Thymus (tissue), 11 donors: ENCODE data around the gene LRR1. TPM values are rescaled to one million over a fixed set of nuclear protein-coding genes. Genes with fewer than 3 reads are reported as not detected.

ENCODE experiments used
- DNase-seq, 9 donors: peaks; one replicate each; pipeline ENCODE4 v3.0.0-alpha.2; 2013; ENCODE audit warnings: low spot score in 9 of 9, low read depth in 6 of 9, missing footprints in 1 of 9
- H3K27ac ChIP-seq, 2 donors: one replicate each; pipeline ENCODE4 v1.5.1; 2013; ENCODE audit warnings: control low read depth in 1 of 2, low read depth in 1 of 2, low read length in 1 of 2, mild to moderate bottlenecking in 1 of 2, moderate library complexity in 1 of 2
- H3K27me3 ChIP-seq, 2 donors: one replicate each; pipeline ENCODE4 v1.5.1; 2013; ENCODE audit warnings: low read length in 1 of 2; ENCODE audit not compliant: control insufficient read depth in 2 of 2, insufficient read depth in 1 of 2
- H3K36me3 ChIP-seq, 2 donors: one replicate each; pipeline ENCODE4 v1.5.1; 2013; ENCODE audit warnings: low read length in 1 of 2, mild to moderate bottlenecking in 1 of 2, moderate library complexity in 1 of 2; ENCODE audit not compliant: control insufficient read depth in 2 of 2, insufficient read depth in 2 of 2
- H3K4me1 ChIP-seq, 2 donors: one replicate each; pipeline ENCODE4 v1.5.1; 2013; ENCODE audit warnings: low read length in 2 of 2; ENCODE audit not compliant: control insufficient read depth in 2 of 2, insufficient read depth in 2 of 2
- H3K4me3 ChIP-seq, 2 donors: one replicate each; pipeline ENCODE4 v1.5.1; 2013; ENCODE audit warnings: low read length in 2 of 2, control low read depth in 1 of 2, mild to moderate bottlenecking in 1 of 2
- H3K9me3 ChIP-seq, 2 donors: one replicate each; pipeline ENCODE4 v1.5.1; 2013; ENCODE audit warnings: low read length in 1 of 2, mild to moderate bottlenecking in 1 of 2; ENCODE audit not compliant: control insufficient read depth in 2 of 2, insufficient read depth in 1 of 2
- WGBS: extraction: QIAGEN DNeasy Blood & Tissue Kit; methylation state at CpG from one replicate; pipeline ENCODE4 v1.1.7; 2013; 5-methylcytosine and 5-hydroxymethylcytosine counted together
- polyA plus RNA-seq: library from polyadenylated mRNA; stranded (reverse); fragments of 200-250 nt; gene quantifications from one replicate; pipeline ENCODE4 v1.2.3, GENCODE V29; 2013
- total RNA-seq: library from RNA; stranded (reverse); fragments of 120-200 nt; gene quantifications from one replicate; pipeline ENCODE4 v1.2.4, GENCODE V29; 2013
- donor health status: healthy.

The LRR1 gene
- total and polyA plus RNA-seq, 2 donors: 17.0 to 46.1 TPM

DNA sequence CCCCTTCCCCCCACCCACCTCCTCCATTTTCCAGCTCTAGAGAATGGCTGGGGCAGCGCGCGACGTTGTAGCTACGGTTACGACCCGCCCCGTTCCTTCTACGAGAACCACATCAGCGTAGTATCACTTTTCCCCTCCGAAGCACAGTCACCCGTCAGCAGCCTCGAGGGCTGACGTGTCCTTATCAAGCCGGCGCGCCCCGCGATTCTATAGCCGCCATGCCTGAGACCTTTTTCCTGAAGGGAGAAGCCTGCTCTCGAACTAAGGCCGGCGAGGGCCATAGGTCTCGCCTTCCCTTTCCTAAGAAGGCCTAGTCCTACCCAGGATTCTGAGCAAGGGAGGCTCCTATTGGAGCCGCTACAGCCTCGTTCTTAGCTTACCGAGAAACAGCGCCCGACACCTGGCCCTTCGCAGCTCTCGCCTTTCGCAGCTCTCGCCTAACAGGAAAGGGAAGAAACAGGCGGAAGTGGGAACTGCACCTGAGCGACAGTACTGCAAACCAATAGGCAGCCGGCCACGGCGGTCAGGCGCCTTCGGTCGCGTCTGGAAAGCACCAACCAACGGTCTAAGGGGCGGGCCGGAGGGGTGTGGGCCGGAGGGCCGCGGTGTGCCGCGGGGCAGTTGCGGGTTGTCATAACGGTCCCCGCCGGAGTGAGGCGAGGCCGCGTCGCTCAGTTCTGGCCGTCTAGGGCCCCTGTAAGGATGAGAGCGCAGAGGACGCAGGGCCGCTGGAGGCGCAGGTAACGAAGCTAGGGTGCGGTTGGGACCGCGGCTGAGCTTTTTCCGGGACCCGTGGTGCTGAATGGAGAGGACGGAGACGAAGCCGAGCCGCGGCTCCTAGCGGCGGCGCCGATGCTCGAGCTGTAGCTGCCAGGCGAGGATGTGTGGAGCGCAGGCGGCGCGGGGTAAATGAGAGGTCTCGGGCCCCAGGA is 21.7 kb downstream of the LRR1 start, which contains the start of the genes MGAT2 and RPL36AL:
Gene MGAT2 (plus strand): TSS at position 618 of the 932 bp plus-strand sequence. CDS start 470 bp downstream, outside the sequence.
Gene RPL36AL (minus strand): TSS at position 445 of the 932 bp plus-strand sequence. CDS start 1,522 bp downstream, outside the sequence.
- DNase-seq: peak; percentile 92 to 98 (median 95)

GRCh38 chr14:49621114-49621881 is 22.6 kb downstream of the LRR1 start:
- Histone ChIP-seq H3K27me3 (no peaks in the 10 kb centered on the region), H3K4me1 (peaks cover 16 to 22% of the 10 kb centered on the region in 2 donors), H3K4me3 (peak overlapping the region; percentile 74 to 96), H3K27ac (peak overlapping the region; percentile 98 to 100), H3K9me3 (no peaks in the 10 kb centered on the region), H3K36me3 (peaks cover 22 to 23% of the 10 kb centered on the region in 2 donors)
- 5% methylated on average over 65 of the region's 65 CpGs for WGBS
- peak in 2 of 9 donors; percentile 40 to 43 for DNase-seq

More for the DNA sequence above, 21.7 kb downstream of the LRR1 start, which contains the start of the genes MGAT2 and RPL36AL:
- peaks cover 23 to 29% of the 10 kb centered on the region in 2 donors for H3K36me3 ChIP-seq
- WGBS: under 1% methylated on average over 85 of the region's 85 CpGs
- peak within 1 kb of the TSS; percentile 98 to 100 for H3K27ac ChIP-seq
- H3K4me3 ChIP-seq: peak within 1 kb of the TSS; percentile 74 to 96
- peaks cover 16 to 22% of the 10 kb centered on the region in 2 donors for H3K4me1 ChIP-seq
- H3K9me3 ChIP-seq: no peaks in the 10 kb centered on the region
- H3K27me3 ChIP-seq: no peaks in the 10 kb centered on the region

DNA sequence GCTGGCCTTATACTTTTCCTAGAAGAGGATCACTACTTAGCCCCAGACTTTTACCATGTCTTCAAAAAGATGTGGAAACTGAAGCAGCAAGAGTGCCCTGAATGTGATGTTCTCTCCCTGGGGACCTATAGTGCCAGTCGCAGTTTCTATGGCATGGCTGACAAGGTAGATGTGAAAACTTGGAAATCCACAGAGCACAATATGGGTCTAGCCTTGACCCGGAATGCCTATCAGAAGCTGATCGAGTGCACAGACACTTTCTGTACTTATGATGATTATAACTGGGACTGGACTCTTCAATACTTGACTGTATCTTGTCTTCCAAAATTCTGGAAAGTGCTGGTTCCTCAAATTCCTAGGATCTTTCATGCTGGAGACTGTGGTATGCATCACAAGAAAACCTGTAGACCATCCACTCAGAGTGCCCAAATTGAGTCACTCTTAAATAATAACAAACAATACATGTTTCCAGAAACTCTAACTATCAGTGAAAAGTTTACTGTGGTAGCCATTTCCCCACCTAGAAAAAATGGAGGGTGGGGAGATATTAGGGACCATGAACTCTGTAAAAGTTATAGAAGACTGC is 23.4 kb downstream of the LRR1 start:
- Histone ChIP-seq H3K4me3 (peak overlapping the region; percentile 74 to 96), H3K4me1 (peaks cover 16 to 22% of the 10 kb centered on the region in 2 donors), H3K36me3 (peaks cover 18 to 20% of the 10 kb centered on the region in 2 donors), H3K27ac (no peak overlapping the region), H3K9me3 (no peaks in the 10 kb centered on the region), H3K27me3 (no peaks in the 10 kb centered on the region)
- no peak for DNase-seq
- 90% methylated on average over 3 of the region's 3 CpGs for WGBS

DNA sequence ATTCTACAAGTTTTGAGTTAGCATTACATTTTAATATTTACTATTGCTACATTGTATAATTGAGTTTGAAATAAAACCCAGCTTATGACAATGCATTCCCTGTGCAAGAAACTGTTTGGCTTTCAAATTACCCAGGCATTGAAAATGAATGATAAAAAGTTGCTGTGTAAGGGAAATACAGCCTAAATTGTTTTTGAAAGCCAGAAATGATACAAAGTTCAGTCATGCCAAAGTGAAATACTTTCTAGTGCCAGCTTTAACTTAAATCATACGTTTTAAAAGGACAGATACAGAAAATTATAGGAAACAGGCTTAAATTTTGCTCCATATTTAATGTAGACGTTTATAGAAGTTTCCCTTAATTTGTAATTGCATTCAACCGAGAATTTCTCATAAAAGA is 24.6 kb downstream of the LRR1 start:
- peaks cover 16 to 22% of the 10 kb centered on the region in 2 donors for H3K4me1 ChIP-seq
- no peak for DNase-seq
- no peak overlapping the region for H3K27ac ChIP-seq
- no peaks in the 10 kb centered on the region for H3K27me3 ChIP-seq
- H3K9me3 ChIP-seq: no peaks in the 10 kb centered on the region
- 84% methylated on average over 3 of the region's 3 CpGs for WGBS
- peaks cover 7 to 8% of the 10 kb centered on the region in 2 donors for H3K36me3 ChIP-seq
- no peak overlapping the region for H3K4me3 ChIP-seq

GRCh38 chr14:49623941-49624839 is 25.4 kb downstream of the LRR1 start:
- no peak for DNase-seq
- H3K9me3 ChIP-seq: no peaks in the 10 kb centered on the region
- WGBS: 88% methylated on average over 6 of the region's 6 CpGs
- H3K27ac ChIP-seq: no peak overlapping the region
- no peaks in the 10 kb centered on the region for H3K27me3 ChIP-seq
- H3K4me1 ChIP-seq: peaks cover 16 to 18% of the 10 kb centered on the region in 2 donors
- H3K4me3 ChIP-seq: no peak overlapping the region
- peaks cover 4 to 8% of the 10 kb centered on the region in 2 donors for H3K36me3 ChIP-seq

DNA sequence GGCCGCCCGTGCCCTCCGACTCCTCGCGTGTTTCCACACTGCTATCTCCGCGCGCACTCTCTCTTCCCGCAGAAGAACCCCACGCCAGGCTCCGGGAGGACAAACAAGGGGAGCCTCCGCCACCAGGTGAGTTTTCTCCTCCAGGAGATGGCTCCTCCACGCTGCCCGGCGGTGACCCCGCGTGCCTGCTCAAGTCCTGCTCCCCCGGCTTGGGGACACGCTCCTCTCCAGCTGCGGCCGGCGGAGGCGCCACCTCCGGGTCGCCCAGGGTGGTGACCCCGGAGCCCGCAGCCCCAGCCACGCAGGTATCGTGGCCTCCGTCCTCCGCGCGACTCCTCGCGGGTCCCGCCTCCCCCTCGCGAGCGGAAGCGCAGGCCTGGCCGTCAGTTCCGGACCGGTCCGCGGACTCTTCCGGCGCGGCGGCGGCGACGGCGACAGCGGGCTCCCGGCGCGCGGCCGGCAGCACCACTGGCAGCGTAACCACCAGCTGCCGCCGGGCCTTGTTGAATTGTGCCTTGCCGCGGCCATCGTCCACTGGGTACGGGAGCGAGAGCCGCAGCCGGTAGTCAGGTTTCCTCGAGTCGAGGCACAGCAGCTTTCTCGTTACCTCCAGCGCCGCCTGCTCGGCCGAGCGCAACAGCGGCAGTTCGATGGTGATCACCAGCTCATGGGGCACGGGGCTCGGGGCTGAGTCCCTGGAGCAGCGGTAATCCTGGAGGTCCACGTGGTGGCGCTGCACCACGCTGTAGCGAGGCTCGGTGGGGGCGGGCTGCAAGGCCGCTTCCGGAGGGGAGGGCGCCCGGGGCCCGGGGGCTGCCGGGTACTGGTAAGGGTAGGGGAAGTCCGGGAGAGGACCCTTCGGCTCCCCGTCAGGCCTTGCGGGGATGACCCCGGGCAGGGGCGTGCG is 35.2 kb downstream of the LRR1 start:
- WGBS: under 1% methylated on average over 101 of the region's 101 CpGs
- DNase-seq: peak; percentile 83 to 97 (median 93)
- peak overlapping the region; percentile 86 to 98 for H3K4me3 ChIP-seq
- no peaks in the 10 kb centered on the region for H3K9me3 ChIP-seq
- H3K27me3 ChIP-seq: no peaks in the 10 kb centered on the region
- peaks cover 0 to 12% of the 10 kb centered on the region in 2 donors for H3K4me1 ChIP-seq
- peak overlapping the region; percentile 97 to 98 for H3K27ac ChIP-seq
- H3K36me3 ChIP-seq: peaks cover 0 to 8% of the 10 kb centered on the region in 2 donors

- Histone ChIP-seq H3K4me3 (peak within 1 kb of the TSS; percentile 86 to 98), H3K27me3 (no peaks in the 10 kb centered on the region), H3K4me1 (peaks cover 0 to 12% of the 10 kb centered on the region in 2 donors), H3K27ac (peak within 1 kb of the TSS; percentile 97 to 98), H3K9me3 (no peaks in the 10 kb centered on the region), H3K36me3 (peaks cover 0 to 13% of the 10 kb centered on the region in 2 donors)
- under 1% methylated on average over 80 of the region's 80 CpGs for WGBS
- peak in 8 of 9 donors; percentile 25 to 77 (median 50) for DNase-seq
Observed at GRCh38 chr14:49634547-49635334, 36.0 kb downstream of the LRR1 start, which contains the start of gene DNAAF2. Gene DNAAF2, minus strand, starts transcription at chr14:49635244. Its CDS starts 95 bp downstream, at chr14:49635149.
